ENCODE measurements around the gene LCORL. TPM values are rescaled to one million over a fixed set of nuclear protein-coding genes. Genes with fewer than 3 reads are reported as not detected.

LCORL gene
- total RNA-seq, 2 experiments from 2014 or later = 31.4 to 37.4 TPM

GRCh38 chr4:17961249-17961648, 60.3 kb downstream of the LCORL start:
- H3K9me3 ChIP-seq (ENCODE audit: low read length) = no peaks in the 10 kb centered on the region
- H3K27ac ChIP-seq (ENCODE audit: low read depth, low read length, poor library complexity, severe bottlenecking) = no peak overlapping the region
- no peak overlapping the region for H3K4me2 ChIP-seq (ENCODE audit: low read length)
- ChIA-PET CTCF (ENCODE audit: unreplicated experiment) (no interaction called here), POLR2A (interaction anchor here (1.0 kb wide), 1 partner anchor 17 kb away, joined by 3 read pairs; no protein-coding TSS in a partner anchor)
- H3K4me3 ChIP-seq (ENCODE audit: low read depth, low read length, poor library complexity, severe bottlenecking) = no peak overlapping the region
- peaks cover 29% of the 10 kb centered on the region for H3K79me2 ChIP-seq (ENCODE audit: insufficient read depth, low read depth, low read length)
- intact Hi-C loops (cut with micrococcal nuclease; ENCODE audit: unreplicated experiment) = no loop called here
- H3K36me3 ChIP-seq (ENCODE audit: insufficient read depth, low read length) = peaks cover 67% of the 10 kb centered on the region
- H4K20me1 ChIP-seq (ENCODE audit: insufficient read depth, low read length) = no peaks in the 10 kb centered on the region
- no peaks in the 10 kb centered on the region for H3K9me2 ChIP-seq (ENCODE audit: insufficient read depth, low read length)
- no peaks in the 10 kb centered on the region for H3K4me1 ChIP-seq (ENCODE audit: insufficient read depth, low read length, poor library complexity, severe bottlenecking)
- no peak overlapping the region for H2AFZ ChIP-seq (ENCODE audit: low read length)
- no peak for TF ChIP-seq EZH2phosphoT487 (IDR thresholded peaks at IDR 0.05; ENCODE audit: borderline replicate concordance, low read depth, low read length)
- TF ChIP-seq CTCF (conservative IDR thresholded peaks at IDR 0.05; ENCODE audit: low read length) = no peak
- no peak for DNase-seq (ENCODE audit: low spot score)
- no TSS peak for BruUV-seq (replicated peaks)

- H3K36me3 ChIP-seq (ENCODE audit: insufficient read depth, low read length) = peaks cover 94% of the 10 kb centered on the region
- intact Hi-C loops (cut with micrococcal nuclease; ENCODE audit: unreplicated experiment) = no loop called here
- no peak overlapping the region for H3K4me2 ChIP-seq (ENCODE audit: low read length)
- H3K9me2 ChIP-seq (ENCODE audit: insufficient read depth, low read length) = no peaks in the 10 kb centered on the region
- no peak overlapping the region for H3K27ac ChIP-seq (ENCODE audit: low read depth, low read length, poor library complexity, severe bottlenecking)
- no peaks in the 10 kb centered on the region for H3K9me3 ChIP-seq (ENCODE audit: low read length)
- peaks cover 8% of the 10 kb centered on the region; the same call in 1 of the 2 replicates for H3K79me2 ChIP-seq (ENCODE audit: insufficient read depth, low read depth, low read length)
- H3K4me1 ChIP-seq (ENCODE audit: insufficient read depth, low read length, poor library complexity, severe bottlenecking) = no peaks in the 10 kb centered on the region
- no peak for TF ChIP-seq CTCF (conservative IDR thresholded peaks at IDR 0.05; ENCODE audit: low read length)
- no peak for TF ChIP-seq EZH2phosphoT487 (IDR thresholded peaks at IDR 0.05; ENCODE audit: borderline replicate concordance, low read depth, low read length)
- H3K4me3 ChIP-seq (ENCODE audit: low read depth, low read length, poor library complexity, severe bottlenecking) = no peak overlapping the region
- H4K20me1 ChIP-seq (ENCODE audit: insufficient read depth, low read length) = no peaks in the 10 kb centered on the region
- CTCF ChIA-PET (ENCODE audit: unreplicated experiment) = no interaction called here
- H2AFZ ChIP-seq (ENCODE audit: low read length) = no peak overlapping the region
- BruUV-seq (replicated peaks) = no TSS peak
- DNase-seq (ENCODE audit: low spot score) = no peak
- POLR2A ChIA-PET = interaction anchor here (0.7 to 1.7 kb wide), 3 partner anchors 39 to 225 kb away, joined by 3 to 4 read pairs (median 3); no protein-coding TSS in a partner anchor
Measured at GRCh38 chr4:17958181-17958580, 63.4 kb downstream of the LCORL start.

- BruUV-seq (replicated peaks) = no TSS peak
- H2AFZ ChIP-seq (ENCODE audit: low read length) = no peak overlapping the region
- H3K27ac ChIP-seq (ENCODE audit: low read depth, low read length, poor library complexity, severe bottlenecking) = no peak overlapping the region
- TF ChIP-seq CTCF (conservative IDR thresholded peaks at IDR 0.05; ENCODE audit: low read length) (no peak), EZH2phosphoT487 (IDR thresholded peaks at IDR 0.05; ENCODE audit: borderline replicate concordance, low read depth, low read length) (no peak)
- no peak overlapping the region for H3K4me2 ChIP-seq (ENCODE audit: low read length)
- peaks cover 3% of the 10 kb centered on the region; the same call in 1 of the 2 replicates for H3K79me2 ChIP-seq (ENCODE audit: insufficient read depth, low read depth, low read length)
- no peaks in the 10 kb centered on the region for H3K4me1 ChIP-seq (ENCODE audit: insufficient read depth, low read length, poor library complexity, severe bottlenecking)
- ChIA-PET CTCF (ENCODE audit: unreplicated experiment) (no interaction called here), POLR2A (interaction anchor here (0.7 to 1.7 kb wide), 3 partner anchors 40 to 226 kb away, joined by 3 to 4 read pairs (median 3); no protein-coding TSS in a partner anchor)
- no peaks in the 10 kb centered on the region for H3K9me3 ChIP-seq (ENCODE audit: low read length)
- intact Hi-C loops (cut with micrococcal nuclease; ENCODE audit: unreplicated experiment) = no loop called here
- no peak for DNase-seq (ENCODE audit: low spot score)
- H3K9me2 ChIP-seq (ENCODE audit: insufficient read depth, low read length) = no peaks in the 10 kb centered on the region
- H3K4me3 ChIP-seq (ENCODE audit: low read depth, low read length, poor library complexity, severe bottlenecking) = no peak overlapping the region
- H4K20me1 ChIP-seq (ENCODE audit: insufficient read depth, low read length) = no peaks in the 10 kb centered on the region
- H3K36me3 ChIP-seq (ENCODE audit: insufficient read depth, low read length) = peaks cover 94% of the 10 kb centered on the region
Measured at GRCh38 chr4:17957688-17958087, 63.9 kb downstream of the LCORL start.

Data from OCI-LY7 (cell line).